ENCODE measurements around the gene MON2. TPM values are rescaled to one million over a fixed set of nuclear protein-coding genes. Genes with fewer than 3 reads are reported as not detected.

Gene MON2
- total and polyA plus RNA-seq, 2 experiments from 2014 or later = 20.5 to 39.9 TPM

DNA sequence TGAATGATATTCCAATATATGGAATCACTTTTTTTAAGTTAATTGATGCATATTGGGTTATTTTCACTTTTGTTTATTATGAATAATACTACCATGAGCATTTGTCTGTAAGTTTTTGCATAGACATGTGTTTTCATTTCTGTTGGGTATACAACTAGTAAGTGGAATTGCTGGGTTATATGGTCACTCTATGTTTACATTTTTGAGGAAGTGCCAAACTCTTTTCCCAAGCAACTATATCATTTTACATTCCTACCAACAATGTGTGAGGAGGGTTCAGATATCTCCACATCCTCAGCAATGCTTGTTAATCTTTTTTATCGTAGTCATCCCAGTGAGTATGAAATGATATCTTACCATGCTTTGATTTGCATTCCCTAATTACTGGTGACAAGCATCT, 64.0 kb downstream of the MON2 start:
- Histone ChIP-seq H3K27ac (no peak overlapping the region), H3K36me3 (peaks cover 7% of the 10 kb centered on the region), H3K4me3 (no peak overlapping the region), H3K9me3 (ENCODE audit: low read depth) (no peaks in the 10 kb centered on the region), H3K4me1 (ENCODE audit: low read depth) (no peaks in the 10 kb centered on the region), H3K27me3 (no peaks in the 10 kb centered on the region)
- TF ChIP-seq, protein P1, sequence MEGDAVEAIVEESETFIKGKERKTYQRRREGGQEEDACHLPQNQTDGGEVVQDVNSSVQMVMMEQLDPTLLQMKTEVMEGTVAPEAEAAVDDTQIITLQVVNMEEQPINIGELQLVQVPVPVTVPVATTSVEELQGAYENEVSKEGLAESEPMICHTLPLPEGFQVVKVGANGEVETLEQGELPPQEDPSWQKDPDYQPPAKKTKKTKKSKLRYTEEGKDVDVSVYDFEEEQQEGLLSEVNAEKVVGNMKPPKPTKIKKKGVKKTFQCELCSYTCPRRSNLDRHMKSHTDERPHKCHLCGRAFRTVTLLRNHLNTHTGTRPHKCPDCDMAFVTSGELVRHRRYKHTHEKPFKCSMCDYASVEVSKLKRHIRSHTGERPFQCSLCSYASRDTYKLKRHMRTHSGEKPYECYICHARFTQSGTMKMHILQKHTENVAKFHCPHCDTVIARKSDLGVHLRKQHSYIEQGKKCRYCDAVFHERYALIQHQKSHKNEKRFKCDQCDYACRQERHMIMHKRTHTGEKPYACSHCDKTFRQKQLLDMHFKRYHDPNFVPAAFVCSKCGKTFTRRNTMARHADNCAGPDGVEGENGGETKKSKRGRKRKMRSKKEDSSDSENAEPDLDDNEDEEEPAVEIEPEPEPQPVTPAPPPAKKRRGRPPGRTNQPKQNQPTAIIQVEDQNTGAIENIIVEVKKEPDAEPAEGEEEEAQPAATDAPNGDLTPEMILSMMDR (IDR thresholded peaks at IDR 0.05; ENCODE audit: low read depth, low read length) = no peak
- peak in 1 of 2 donors; percentile 50 for DNase-seq (ENCODE audit: low read depth in 1 of 2, low spot score in 1 of 2)

DNA sequence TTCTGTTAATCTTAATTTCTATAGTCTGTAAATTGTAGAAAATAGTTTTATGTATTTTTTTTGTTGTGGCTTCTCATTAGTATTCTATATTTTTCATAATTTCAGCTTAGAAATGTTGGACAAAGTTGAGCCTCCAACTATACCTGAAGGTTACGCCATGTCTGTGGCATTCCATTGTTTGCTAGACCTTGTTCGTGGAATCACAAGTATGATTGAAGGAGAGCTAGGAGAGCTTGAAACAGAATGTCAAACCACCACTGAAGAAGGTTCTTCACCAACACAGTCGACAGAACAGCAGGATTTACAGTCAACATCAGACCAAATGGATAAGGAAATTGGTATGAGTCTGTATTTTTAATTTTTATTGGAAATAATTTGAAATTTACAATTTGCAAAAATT, 65.7 kb downstream of the MON2 start:
- Histone ChIP-seq H3K27ac (no peak overlapping the region), H3K4me1 (ENCODE audit: low read depth) (no peaks in the 10 kb centered on the region), H3K4me3 (no peak overlapping the region), H3K36me3 (peaks cover 18% of the 10 kb centered on the region), H3K27me3 (no peaks in the 10 kb centered on the region), H3K9me3 (ENCODE audit: low read depth) (no peaks in the 10 kb centered on the region)
- no peak for DNase-seq (ENCODE audit: low read depth in 1 of 2, low spot score in 1 of 2)
- TF ChIP-seq, protein P1 (IDR thresholded peaks at IDR 0.05; ENCODE audit: low read depth, low read length) = no peak

DNA sequence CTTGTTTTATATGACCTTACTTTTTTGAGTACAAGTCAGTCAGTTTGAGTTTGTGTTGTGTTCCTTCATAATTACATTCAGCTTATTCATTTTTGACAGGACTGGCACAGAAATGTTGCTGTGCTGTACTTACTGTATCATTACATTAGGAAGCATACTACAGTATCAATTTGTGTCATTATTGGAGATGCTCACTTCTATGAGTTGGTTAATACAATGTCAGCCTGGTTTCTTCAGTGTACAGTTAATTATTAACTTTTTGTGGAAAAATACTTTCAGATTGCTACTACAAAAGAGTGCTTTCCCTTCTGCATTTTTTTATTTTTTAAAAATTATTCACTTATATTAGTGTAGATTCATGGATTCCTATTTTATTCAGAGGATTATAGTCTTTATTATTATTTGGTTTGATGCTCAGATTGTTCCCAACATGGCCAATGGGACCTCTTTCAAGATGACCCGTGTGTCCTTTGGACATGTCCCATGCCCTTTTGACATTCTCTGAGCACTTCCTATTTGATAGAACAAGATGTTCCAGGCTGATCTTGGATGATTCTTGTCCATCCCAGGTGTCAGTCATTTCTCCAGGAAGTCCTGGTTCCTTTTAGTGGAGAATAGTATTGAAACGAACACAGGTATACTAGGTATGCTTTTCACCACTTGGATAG, 66.6 kb downstream of the MON2 start:
- Histone ChIP-seq H3K4me3 (no peak overlapping the region), H3K27ac (no peak overlapping the region), H3K4me1 (ENCODE audit: low read depth) (no peaks in the 10 kb centered on the region), H3K36me3 (peaks cover 24% of the 10 kb centered on the region), H3K27me3 (no peaks in the 10 kb centered on the region), H3K9me3 (ENCODE audit: low read depth) (no peaks in the 10 kb centered on the region)
- TF ChIP-seq, protein P1 (IDR thresholded peaks at IDR 0.05; ENCODE audit: low read depth, low read length) = no peak
- DNase-seq (ENCODE audit: low read depth in 1 of 2, low spot score in 1 of 2) = no peak

DNA sequence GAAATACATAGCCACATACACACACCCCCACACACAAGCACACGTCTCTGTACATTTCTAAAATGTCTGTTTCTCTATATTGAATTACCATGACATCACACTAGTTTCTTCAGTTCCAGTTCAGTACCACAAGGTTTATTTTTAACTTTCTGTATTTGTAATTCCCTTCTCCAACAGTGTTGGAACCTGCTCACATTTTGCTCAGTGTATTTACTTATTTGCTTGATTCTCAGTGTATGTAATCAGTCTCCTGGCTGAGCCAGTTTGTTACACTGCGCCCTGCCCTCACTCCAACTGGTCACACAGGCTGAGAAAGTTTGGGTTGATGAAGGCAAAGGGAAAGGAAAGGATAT, 67.1 kb downstream of the MON2 start:
- H3K4me3 ChIP-seq = no peak overlapping the region
- no peaks in the 10 kb centered on the region for H3K27me3 ChIP-seq
- DNase-seq (ENCODE audit: low read depth in 1 of 2, low spot score in 1 of 2) = no peak
- no peak overlapping the region for H3K27ac ChIP-seq
- peaks cover 29% of the 10 kb centered on the region for H3K36me3 ChIP-seq
- no peaks in the 10 kb centered on the region for H3K9me3 ChIP-seq (ENCODE audit: low read depth)
- TF ChIP-seq, protein P1 (IDR thresholded peaks at IDR 0.05; ENCODE audit: low read depth, low read length) = no peak
- H3K4me1 ChIP-seq (ENCODE audit: low read depth) = no peaks in the 10 kb centered on the region

DNA sequence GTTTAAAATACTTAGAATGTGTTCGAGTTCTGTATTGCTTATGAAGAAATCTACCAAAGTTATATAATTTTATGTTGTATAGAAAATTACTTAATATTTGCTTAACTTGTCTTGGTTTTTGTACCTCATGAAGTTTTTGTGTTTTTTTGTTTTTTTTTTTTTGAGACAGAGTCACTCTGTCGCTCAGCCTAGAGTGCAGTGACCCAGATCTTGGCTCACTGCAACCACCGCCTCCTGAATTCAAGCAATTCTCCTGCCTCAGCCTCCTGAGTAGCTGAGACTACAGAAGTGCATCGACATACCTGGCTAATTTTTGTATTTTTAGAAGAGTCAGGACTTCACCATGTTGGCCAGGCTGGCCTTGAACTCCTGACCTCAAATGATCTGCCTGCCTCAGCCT, 69.9 kb downstream of the MON2 start:
- no peak overlapping the region for H3K27ac ChIP-seq
- DNase-seq (ENCODE audit: low read depth in 1 of 2, low spot score in 1 of 2) = no peak
- H3K27me3 ChIP-seq = no peaks in the 10 kb centered on the region
- H3K36me3 ChIP-seq = peaks cover 37% of the 10 kb centered on the region
- H3K4me3 ChIP-seq = no peak overlapping the region
- no peaks in the 10 kb centered on the region for H3K4me1 ChIP-seq (ENCODE audit: low read depth)
- H3K9me3 ChIP-seq (ENCODE audit: low read depth) = no peaks in the 10 kb centered on the region
- TF ChIP-seq, protein P1 (IDR thresholded peaks at IDR 0.05; ENCODE audit: low read depth, low read length) = no peak
